DMS53 (cell line): ENCODE results near the gene CAMK2N1.

Experiments used
- DNase-seq: peaks from one replicate; lab custom pipeline; 2025; lab: John Stamatoyannopoulos, UW

Gene CAMK2N1

DNA sequence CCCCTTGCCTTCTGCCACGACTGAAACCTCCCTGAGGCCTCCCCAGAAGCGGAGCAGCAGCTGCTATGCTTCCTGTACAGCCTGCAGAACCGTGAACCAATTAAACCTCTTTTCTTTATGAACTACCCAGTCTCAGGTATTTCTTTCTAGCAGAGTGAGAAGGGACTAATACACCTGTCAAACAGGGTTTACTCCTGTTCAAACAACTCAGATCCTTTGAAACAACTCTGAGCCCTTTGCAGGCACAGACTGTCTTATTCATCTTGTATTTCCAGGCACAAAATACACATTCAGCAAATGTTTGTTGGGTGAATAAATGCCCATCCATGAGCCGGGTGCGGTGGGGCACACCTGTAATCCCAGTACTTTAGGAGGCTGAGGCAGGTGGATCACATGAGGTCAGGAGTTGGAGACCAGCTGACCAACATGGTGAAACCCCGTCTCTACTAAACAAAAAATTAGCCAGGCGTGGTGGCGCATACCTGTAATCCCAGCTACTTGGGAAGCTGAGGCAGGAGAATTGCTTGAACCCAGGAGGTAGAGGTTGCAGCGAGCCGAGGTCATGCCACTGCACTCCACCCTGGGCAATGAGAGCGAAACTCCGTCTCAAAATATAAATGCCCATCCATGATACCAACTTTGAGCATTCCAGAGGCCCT, 10.8 kb upstream of the CAMK2N1 start:
- peak; percentile 42 for DNase-seq

DNA sequence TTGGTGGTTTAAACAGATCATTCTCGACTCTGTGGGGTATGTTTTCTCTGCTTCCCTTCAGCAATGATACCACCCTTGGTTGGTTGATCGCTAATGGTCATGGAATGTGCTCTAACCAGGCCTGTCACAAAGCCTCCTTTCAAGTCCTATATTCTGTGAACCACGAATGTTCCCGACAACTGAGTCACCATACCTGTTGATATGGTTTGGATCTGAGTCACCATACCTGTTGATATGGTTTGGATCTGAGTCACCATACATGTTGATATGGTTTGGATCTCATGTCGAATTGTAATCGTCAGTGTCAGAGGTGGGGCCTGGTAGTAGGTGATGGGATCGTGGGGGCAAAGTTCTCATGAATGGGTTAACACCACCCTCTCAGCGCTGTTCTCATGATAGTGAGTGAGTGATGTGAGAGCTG, 10.2 kb upstream of the CAMK2N1 start:
- peak; percentile 66 for DNase-seq

DNA sequence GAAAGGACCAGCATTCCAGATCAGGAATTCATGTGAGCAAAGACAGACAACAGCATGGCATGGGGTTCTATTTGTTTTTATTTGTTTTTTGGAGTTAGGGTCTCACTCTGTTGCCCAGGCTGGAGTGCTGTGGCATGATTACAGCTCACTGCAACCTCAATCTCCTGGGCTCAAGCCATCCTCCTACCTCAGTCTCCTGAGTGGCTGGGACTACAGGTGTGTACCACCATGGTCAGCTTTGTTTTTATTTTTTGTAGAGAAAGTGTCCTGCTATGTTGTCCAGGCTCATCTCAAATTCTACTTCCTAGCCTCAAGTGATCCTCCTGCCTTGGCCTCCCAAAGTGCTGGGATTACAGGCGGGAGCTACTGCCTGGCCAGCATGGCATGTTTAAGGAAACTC, 9.7 kb upstream of the CAMK2N1 start:
- no peak for DNase-seq

DNA sequence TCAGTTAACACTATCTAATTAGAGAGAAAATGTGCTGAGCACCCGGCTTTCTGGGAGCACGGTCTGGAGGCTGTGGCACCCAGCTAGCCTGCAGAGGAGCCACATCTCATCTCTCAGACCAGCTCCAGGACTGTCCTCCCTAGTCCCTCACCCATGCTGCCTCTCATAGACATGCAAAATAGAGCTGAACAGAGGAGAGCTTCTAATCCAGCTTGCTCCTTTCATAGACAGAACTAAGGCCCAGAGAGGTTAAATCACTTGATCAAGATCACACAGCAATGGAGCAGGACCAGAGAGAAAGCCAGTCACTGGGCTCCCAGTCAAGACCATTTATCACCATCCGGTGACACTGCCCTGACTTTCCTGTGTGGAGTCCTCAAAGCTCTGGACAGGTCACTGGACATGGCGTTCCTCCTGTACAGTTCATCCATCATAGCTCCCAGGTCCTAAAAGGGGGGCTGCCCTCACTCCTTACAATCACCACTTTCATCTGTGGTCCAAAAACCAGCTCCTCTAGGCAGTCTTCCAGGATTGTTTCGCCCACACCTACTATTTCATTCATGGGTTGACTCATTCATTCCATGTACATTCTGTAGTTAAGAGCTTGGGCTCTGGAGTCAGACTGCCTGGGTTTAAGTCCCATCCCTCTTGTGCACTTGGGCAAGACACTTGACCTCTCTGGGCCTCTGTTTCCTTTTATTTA, 8.8 kb upstream of the CAMK2N1 start:
- DNase-seq, result peak; percentile 43

DNA sequence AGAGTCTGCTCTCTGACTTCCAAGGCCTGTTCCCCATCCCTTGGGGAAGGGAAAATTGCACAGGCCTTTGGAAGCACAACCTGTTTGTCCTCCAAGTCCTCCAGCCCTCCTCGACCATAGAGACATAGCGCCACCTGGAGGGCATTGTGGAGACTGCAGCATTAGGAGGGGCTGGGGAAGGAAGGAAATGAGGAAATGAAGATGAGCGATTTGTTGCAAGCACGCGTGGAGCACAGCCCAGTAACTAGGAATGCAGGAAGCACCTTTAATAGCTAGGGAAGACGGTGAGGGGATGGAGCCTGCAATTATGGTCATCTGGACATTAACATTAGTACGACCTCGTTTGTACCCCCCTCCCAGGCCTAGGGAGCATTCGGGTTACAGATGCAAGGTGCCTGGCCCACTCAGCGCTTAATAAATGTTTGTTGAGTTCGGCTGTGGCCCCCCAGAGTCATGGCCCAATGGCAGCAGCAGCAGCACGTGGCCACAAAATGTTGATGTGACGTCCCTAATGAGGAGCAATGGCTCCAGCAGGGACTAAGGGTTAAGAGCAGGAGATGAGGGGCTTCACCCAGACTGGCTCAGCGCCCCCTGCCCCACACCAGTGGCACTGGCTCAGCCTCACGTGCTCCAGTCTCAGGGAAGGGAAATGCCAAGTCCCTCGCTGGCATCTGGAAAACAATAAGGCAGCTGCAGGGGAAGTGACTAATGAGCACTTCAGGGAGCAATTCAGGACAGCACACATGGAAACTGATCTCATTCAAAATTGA, 8.0 kb upstream of the CAMK2N1 start:
- DNase-seq, result peak; percentile 95

DNA sequence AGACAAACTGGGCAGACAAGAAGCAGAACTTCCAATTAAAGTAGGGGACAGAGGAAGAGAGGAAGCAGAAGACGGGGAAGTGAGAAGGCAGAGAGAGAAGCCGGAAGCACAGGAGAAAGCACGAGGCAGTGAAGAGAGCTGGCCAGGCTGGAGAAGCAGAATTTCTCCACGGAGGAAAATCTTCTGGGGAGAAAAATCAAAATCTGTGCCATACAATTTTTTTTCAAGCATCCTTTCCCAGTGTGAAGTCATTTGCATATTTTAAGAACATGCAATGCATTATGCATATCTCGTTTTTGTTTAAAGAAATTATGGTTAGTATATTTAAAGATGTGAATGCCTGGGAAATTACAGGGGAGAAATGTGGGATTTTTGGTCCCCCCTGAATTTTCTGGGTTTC, 7.3 kb upstream of the CAMK2N1 start:
- DNase-seq, result no peak

DNA sequence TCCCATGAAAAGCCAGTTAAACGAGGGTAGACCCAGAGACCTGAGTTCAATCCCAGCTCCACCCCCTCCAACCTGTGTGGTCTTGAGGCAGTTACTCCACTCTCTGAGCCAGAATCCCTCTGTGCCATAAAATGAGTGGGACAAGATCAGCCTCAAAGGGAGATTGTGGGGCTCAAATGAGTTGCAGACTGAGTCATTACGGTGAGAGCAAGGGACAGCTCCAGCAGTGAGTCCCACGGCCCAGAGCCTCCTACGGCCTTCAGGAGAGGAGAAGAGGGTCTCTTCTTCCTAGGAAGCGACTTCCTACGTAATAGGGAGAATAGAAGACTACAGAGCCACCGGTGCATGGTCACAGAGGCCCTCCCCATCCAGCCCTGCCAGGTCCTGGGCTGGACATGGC, 6.7 kb upstream of the CAMK2N1 start:
- DNase-seq, result no peak

DNA sequence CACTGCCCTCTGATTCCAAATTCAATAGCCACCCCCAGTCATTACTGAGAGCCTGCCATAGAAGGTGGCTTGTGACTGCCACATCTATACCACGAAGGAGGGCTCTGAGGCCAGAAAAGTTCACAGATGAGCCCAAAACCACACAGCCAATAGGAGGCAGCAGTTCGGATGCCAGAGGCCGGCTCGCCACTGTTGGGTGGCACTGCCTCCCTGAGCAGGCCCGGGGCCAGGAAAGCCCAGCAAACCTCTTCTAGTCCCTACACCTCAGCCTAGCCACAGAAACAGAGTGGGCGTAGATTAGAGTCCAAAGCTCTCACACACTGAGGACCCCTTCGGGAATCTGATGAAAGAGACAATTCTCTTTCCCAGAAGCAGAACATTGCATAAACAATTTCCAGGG, 5.9 kb upstream of the CAMK2N1 start:
- DNase-seq, result no peak

DNA sequence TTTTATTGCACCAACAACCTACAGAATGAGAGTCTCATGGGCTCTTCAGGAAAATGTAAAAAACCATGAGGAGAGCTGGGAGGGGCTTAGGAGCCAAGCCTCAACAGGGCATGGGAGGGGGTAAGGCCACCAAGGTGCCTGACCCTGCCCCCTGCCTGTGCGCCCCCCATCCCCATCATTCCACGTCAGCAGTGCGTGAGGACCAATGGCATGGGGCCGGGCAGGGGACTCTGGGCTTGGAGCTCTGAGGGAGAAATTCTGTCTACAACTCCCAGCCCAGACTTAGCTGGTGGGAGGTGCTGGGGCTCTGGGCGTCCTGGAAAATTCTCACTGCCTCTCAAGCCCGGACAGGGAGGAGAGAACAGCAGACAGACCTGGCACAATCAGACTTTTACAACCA, 5.2 kb upstream of the CAMK2N1 start:
- DNase-seq, result no peak

DNA sequence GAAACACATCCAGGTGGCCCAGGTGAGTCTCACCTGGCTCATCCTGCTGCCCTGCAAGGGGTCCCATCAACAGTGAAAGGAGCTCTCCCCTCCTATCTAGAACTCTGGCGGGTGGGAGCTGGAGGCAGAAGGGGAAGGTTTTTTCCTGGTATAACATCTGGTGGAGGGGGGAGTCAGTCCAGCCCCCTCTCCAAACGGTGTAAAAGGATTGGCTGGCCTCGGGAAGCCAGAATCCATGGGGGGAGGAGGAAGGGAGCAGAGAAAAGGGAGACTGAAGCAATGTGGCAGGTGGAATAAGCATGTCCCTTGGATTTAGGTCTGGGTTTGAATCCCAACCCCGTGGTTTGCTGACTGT, 1.2 kb upstream of the CAMK2N1 start:
- no peak for DNase-seq

DNA sequence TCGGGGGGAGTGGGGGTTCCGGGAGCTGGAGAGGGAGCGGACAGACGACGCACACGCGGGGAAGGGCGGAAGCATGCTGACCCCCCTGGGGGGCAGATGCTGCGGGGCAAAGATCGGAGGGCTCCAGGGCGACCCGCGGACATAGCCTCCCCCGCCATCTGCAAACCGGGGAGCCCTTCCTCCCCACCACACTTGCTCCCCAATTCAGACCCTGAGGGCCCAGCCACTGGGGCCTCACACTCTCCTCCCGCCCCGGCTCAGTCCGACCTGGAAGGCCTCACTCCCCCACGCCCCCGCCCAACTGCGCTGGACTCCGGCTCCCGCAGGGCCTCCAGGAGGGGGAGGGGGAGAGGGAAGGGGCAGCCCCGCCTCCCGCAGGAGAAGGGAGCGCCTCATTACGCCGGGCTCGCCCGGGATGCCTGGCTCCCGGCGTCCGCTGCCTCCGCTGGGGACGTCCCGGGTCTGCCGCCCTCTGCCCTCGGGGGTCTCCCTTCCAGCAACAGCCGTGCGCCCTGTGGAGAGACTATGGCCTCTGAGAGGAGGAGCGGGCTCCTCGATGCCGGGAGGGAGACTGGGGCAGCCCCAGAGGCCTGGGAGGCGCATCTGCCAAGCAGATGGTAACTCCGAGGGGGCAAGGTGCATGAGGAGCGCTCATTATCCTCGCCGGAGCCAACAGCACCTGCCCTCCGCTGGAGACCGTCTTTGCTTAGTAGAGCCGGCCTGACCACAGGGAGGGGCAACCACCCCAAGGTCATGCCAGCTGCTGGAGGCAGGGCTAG, 636 bp upstream of the CAMK2N1 start:
- DNase-seq, result peak; percentile 98

DNA sequence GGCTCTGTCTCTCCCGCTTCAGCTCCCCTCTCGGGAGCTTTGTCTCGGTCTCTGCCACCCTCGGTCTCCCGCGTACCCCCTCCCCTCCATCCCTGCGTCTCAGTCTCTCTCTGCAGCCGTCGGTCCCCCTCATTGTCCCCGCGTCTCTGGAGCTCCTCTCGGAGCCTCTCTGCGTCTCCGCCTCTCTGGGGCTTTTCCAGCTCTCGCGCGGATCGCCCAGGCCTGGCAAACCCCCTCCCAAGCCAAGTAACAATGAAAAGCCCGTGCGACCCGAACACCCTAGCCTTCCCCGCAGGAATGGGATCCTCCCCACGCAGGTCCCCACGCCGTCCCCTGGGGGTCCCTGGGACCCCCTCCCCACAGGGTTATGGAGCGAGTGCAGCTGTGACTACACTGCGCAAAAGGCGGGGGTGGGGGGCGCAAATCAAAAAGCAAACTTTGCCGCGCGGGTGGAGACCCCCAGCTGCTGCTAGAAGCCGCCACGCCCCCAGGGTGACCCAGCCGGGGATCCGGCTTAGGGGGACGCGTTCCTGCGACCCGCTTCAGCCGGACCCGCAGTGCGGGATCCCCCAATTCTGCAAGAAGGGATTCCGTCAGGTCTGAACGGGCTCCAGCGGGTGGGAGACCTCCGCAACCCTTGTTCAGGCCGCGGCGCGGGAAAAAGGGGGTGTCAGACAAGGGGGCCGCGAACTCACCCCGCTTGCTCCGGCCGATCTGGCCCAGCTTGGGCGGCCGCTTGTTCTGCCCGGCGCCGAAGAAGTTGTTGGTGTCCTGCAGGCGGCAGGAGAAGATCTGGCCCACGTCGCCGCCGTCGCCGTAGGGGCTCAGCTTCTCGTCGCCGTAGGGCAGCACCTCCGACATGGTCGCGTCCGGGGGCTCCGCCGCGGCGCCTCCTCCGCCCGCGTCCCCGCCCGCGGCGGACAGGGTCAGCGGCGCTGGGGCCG, 1.2 kb downstream of the CAMK2N1 start:
- peak; percentile 69 for DNase-seq

DNA sequence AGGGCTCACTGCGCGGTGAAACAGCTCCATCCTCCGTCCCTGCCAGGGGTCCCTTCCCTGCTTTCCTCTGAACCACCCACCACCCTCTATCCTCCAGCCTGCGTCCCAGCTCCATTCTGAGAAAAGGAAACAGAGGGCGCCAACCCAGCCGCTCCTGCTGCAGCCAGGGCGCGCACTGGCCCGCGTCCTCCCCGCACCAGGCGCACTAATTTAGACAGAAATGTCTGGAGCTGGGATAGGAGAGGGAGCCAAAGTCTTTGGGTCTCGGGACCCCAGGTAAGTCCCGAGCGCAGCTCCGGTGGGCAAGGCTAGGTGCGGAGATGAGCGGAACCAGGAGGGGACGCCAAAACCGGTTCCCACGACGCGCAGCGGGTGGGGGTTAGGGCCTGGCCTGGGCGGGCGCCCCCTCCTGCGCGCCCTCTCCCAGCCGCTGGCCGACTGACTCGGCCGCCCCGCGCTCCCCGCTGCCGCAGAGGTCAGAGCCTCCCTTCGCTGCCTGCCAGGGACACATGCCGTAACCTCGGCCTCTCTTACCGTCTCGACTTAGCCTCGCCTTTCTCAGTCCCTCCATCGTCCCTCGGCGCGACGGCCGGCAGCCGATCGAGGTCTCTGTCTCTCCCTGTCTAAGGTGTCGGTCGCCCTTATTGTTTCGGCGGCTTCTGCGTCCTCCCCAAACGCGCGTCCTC, 2.0 kb downstream of the CAMK2N1 start:
- peak; percentile 69 for DNase-seq

DNA sequence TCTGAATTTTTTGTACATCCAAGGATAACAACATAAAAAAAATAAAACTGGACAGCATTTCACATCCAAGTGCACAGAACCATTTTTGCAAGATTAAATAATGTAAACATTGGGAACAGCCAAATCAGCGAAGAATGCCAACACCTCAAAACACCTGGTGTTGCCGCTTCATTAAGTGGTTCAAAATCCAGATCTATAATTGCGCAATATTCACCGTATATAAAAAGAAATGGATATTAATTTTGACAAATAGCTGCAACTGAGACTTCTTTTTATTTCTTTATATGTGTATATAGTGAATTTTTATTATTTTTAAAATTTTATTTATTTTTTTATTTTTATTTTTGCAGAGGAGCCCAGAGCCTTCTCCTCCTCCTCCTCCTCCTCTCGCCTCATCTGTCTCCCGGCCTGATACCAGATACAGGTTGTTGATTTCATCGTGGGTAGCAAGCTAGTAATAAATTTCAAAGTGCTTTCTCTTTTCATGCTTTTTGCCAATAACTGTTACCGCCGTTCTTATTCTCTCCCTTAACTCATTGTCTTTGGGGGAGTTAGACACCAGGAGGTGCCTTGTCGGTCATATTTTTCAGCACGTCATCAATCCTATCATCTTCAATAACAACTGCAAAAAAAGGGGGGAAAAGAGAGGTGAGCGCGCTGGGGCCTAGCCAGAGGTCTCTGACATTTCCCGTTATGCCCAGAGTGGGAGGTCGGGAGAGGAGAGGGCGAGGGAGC, 2.7 kb downstream of the CAMK2N1 start:
- no peak for DNase-seq

DNA sequence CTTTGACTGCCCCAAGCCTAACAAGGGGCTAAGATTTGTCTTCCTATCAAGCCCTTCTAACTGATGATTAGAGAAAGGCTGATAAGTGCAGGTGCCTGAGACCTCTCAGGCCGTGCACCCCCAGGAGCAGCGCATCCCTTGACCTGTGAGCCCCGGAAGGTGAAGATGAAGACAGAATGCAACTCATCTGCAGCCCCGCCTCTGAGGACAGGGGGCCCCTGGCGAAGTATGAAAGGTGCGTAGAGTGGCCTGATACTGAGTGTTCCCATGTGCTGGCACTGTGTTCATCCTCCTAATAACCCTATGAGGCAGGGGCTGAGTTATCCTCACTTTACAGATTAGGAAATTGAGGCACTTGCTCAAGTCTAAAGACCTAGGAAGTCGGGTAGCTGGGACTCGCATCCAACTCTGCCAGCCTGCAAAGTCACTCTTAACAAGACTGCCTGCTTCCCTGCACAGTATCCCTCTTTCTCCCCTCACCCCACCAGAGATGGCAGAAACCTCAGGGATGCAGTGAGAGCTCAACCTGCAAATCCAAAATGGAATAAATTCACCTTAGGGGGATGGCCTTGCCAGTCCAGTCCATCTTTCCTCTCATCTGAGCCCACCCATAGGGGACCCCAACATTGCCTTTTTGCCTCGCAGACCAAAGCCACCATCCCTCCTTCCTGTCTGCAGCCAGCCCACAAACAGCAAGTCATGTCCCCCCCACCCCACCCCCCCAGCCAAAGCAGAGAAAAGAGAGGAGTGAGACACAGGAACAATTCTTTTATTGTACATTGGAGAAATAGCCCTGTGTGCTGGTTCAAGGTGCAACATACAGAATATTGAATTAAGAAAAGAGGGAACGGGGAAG, 4.1 kb downstream of the CAMK2N1 start:
- no peak for DNase-seq

DNA sequence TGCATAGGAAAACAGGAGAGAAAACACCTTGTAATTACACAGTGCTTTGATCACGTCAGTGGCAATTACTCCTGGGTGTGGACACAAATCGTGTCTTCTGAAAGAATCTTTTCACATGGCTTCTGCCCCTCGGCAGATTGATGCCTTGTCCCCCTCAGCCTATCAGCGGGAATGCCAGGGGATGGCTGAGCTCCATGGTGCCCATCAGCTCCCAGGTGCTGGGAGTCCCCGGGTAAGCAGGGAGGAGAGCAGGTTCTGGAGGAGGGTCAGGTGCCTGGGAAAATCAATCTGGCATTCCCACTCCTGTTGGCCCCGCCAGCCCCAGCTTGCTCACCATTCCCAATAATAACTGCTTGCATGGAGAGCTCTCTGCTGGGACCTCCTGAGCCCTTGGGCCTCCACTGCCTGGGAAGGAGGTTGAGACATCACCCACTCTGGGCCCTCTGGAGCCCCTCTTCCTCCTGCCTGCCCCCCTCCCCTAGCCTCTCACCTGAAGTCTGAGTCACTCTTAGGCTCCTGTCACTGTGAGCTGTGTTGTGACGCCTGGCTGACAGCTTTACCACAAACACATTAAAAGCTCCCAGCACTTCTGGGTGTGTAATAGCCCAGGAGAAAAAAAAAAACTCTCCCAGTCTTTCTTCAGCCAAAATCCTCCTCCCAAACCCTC, 4.9 kb downstream of the CAMK2N1 start:
- DNase-seq, result peak; percentile 68

DNA sequence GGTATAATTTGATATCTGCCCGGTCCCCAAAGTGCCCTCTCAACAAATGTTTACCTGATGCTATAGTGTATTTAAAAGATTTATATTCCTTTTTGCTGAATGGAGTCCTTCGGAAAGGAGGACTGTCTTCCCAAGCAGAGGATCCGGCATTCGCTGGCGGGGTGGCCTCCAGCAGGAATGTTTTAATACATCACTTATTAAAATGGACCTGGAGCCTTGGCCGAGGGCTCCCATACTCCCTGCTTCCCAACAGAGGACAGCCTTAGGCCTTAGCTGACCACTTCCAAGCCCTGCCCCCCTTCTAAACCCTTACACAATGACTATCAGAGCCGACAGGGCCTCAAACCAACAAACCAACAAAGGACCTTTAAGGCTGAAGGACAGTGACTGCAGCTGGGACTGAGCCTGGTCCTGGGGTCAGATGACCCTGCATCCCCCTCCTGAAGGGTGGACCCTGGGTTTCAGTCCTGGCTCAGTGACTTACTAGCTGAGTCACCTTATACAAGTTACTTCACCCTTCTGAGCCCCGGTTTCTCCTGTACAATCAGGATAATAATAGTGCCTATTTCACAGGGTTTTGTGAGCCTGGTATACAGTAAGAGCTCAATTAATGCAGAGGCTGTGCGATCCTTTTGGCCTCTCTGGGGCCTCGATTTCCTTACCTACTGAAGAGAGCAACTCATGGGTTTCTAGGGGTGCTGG, 5.6 kb downstream of the CAMK2N1 start:
- peak; percentile 73 for DNase-seq

DNA sequence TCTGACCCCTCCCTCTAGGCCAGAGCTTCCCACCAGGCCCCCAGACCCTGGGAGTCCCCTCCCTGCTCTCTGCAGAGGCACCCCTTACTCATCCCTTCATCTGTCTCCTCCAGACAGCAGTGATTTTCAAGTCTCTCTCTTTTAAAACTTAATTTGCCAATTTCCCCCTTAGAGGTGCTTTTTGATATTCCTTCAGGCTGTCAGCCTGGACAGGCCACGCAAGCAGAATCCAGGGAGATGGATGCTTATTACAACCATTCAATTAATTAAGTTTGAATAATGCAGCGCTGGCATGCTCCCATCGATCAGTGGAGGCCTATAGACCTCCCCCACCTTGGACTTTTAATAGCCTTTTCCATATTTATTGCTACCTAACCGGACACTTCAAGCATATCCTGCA, 6.2 kb downstream of the CAMK2N1 start:
- DNase-seq, result no peak
